22Rv1 (cell line): ENCODE measurements around the gene SULT1B1.

Experiments used
- CTCF ChIP-seq: fragments of 450-650 bp; IDR thresholded peaks from 2 replicates; pipeline ENCODE4 v1.5.1; 2017; ENCODE audit warnings: mild to moderate bottlenecking
- ZFX ChIP-seq: fragments of 450-650 bp; IDR thresholded peaks from 2 replicates; pipeline ENCODE4 v1.6.1; 2017; ENCODE audit warnings: antibody characterized with exemption, borderline replicate concordance

DNA sequence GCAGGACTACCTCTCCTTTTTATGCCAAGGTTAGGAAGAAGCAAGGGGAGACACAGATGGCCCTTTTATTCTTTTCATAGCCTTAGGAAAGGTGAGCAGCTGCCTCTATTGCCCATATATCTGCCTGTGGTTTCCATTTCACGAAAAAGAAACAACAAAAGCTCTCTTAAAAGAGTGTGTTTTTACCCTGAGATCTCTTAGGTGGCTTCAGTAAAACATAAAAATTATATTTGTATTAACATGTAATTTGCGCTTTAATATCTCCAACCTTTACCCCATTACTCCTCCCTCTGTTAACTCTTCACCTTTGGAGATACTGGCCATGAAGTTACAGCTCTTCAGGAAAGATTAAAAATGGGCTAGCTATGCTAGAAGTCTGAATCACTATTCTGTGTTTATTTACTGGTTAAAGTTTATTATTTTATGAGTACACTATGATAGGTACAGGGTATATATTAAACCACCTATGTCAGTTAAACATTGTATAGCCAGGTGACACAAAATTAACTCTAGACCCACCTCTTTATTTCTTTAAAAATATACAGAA, 15.0 kb upstream of the SULT1B1 start:
- no peak for TF ChIP-seq CTCF
- TF ChIP-seq ZFX = no peak
